Measurements from ENCODE around the gene TBC1D10A.

TBC1D10A gene

GRCh38 chr22:30285176-30285845, 41.4 kb downstream of the TBC1D10A start:
- no peak for DNase-seq

DNA sequence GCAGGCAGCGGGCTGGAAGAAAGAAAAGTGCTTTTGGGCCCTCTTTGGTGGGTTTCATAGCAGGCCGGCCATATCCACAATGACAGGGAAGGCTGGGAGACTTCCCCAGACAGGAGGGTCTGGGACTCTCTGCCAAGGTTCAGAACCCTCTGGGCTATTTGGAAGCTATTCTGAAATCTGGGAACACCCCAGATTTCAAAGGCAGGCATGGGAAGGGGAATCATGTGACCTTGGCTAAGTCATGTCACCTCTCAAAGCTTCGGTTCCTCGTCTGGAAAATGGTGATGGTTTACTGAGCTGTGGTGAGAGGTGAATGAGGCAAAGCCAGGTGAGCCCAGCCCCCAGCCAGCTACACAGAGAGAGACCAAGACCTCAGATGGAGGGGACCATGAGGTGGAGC, 42.1 kb downstream of the TBC1D10A start:
- no peak for DNase-seq

DNA sequence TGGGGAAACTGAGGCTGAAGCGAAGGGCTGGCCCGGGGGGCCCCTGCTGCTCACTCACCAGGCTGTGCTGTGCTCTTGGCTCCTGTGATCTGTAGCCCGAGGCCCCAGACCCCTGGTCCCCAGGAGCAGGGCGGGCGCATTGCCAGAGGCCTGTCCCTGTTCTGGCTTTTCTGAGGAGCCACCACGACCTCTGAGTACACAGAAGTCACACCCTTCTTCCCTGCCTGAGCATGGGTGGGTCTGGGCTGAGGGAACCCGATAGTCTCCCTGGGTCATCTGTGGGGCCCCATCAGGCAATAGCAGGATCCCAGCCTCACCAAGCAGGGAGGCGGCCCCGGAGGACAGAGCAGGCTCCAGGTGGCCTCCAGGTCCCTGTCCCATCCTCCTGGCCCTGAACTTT, 42.6 kb downstream of the TBC1D10A start:
- no peak for DNase-seq

GRCh38 chr22:30283342-30283741, 43.4 kb downstream of the TBC1D10A start:
- no peak for DNase-seq

- DNase-seq = no peak
These were observed 44.1 kb downstream of the TBC1D10A start for GRCh38 chr22:30282616-30283046.

GRCh38 chr22:30280505-30280904, 46.2 kb downstream of the TBC1D10A start:
- no peak for DNase-seq

GRCh38 chr22:30279932-30280331, 46.8 kb downstream of the TBC1D10A start:
- no peak for DNase-seq

DNA sequence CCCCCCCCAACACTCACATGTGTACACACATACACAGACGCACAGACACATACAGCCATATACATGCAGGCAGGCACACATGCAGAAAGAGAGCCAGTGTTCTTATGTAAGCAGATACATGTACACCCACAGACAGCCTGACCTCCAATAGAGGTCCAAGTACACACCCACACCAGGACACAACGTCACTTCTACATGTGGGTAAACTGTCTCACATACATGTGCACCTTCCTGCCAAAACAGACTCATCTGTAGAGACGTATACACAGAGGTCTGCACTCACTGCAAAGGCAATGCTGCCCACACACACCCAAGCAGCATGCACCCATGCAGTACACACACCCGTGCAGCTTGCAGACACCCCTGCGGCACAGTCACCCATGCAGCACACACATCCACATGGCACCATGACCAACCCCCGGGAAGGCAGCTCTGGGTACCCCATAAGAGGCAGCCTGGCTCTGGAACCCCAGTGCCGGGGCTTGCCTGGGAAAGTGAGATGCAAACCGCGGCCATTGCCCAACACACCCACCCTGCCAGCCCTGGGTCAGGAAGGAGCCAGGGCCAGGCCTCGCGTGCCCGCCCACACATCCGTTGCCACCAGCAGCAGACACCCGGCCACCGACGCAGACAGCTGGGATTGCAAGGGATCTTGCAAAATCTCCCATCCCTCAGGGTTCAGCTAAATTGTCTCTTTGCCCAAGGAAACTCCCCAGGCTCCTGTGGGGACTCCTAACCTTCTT, 47.5 kb downstream of the TBC1D10A start:
- no peak for DNase-seq

DNA sequence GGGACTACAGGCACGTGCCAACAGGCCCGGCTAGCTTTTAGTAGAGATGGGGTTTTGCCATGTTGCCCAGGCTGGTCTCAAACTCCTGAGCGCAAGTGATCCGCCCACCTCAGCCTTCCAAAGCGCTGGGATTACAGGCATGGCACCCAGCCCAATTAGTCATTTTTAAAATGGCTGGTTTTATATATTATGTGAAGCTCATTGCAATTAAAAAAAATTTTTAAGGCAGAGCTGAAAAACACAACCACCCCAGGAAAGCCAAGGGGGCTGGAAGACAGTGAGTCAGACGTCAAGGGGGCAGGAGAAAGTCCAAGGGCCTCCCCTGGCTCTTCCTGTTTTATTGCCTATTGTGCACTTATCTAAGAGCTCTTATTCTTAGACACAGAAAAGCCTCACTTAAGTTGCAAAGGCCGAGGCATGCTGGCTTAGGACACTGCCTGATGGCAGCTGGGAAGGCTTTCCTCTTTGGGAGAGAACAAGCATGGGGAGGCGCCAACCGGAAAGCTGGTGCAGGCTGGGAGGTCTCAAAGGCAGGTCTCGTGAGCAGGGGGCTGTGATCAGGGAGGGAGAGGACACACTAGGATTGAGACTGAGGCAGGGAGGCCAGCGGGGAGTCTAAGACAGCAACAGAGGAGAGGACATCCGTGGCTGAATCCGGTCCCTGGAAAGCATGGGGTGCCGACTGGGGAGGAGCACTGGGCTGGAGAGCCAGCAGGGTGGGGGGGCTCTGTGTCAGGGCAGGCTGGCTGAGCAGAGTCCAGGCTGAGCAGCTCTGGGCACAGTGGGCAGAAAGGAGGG, 49.0 kb downstream of the TBC1D10A start:
- DNase-seq = no peak

DNA sequence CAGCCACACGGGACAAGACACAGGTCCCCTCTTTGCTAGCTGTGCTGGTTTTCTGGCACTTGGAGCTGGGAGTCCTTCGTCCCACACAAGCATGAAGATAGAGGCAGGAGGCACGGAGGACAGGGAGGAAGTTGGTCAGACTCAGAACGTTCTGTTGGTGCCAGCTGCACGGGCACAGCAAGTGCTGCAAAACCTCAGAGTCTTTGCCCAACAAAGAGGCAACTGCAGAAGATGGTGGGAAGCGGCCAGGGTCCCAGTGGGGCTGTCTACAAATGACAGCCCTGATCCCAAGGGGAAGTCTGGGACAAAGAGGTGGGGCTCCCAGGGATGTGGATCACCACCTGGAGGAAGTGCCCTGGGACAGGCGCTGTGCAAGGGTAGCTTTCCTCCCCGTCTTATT, 50.7 kb downstream of the TBC1D10A start:
- no peak for DNase-seq

GRCh38 chr22:30275625-30276024, 51.1 kb downstream of the TBC1D10A start:
- DNase-seq = no peak

- no peak for DNase-seq
These were observed 52.3 kb downstream of the TBC1D10A start for GRCh38 chr22:30274437-30274812.

- DNase-seq = no peak
These were observed 52.9 kb downstream of the TBC1D10A start for GRCh38 chr22:30273711-30274436.

- DNase-seq = peak in 1 of 2 experiments; percentile 35
These were observed 53.8 kb downstream of the TBC1D10A start for GRCh38 chr22:30272781-30273601.

- no peak for DNase-seq
These were observed 55.9 kb downstream of the TBC1D10A start for GRCh38 chr22:30270832-30271231.

DNA sequence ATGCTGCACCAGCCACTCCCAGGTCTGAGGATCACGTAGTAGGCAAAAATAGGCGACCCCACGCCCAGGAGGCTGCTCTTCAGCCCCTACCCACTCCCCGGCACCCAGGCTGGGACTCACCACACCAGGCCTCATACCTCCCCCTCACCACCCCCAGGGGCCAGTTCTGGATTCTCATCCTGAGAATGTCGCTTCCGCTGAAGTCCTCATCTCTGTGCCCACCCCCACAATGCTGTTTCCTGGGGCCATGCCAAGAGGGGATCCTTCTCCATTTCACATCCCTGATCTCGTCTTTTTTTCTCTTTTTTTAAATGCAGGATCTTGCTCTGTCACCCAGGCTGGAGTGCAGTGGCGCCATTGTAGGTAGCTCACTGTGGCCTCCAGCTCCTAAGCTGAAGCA, 58.4 kb downstream of the TBC1D10A start:
- DNase-seq = no peak

- DNase-seq = no peak
These were observed 59.1 kb downstream of the TBC1D10A start for GRCh38 chr22:30267382-30268302.

GRCh38 chr22:30266445-30267381, 60.0 kb downstream of the TBC1D10A start, which contains the start of gene OSM:
Gene OSM (minus strand): TSS chr22:30266851. CDS start chr22:30266799, 52 bp downstream.
- peak in 1 of 2 experiments; percentile 39 for DNase-seq

- DNase-seq = no peak
These were observed 60.8 kb downstream of the TBC1D10A start for GRCh38 chr22:30265823-30266444.
